ENCODE data around the gene OLA1.

- TF ChIP-seq FOXK1 (CRISPR knock-in tag; IDR thresholded peaks at IDR 0.05) = no peak
- TF ChIP-seq CTCF (IDR thresholded peaks at IDR 0.05) = no peak
- no peak for TF ChIP-seq RELA (CRISPR knock-in tag; IDR thresholded peaks at IDR 0.05; ENCODE audit: borderline replicate concordance)
- TF ChIP-seq, protein P1, sequence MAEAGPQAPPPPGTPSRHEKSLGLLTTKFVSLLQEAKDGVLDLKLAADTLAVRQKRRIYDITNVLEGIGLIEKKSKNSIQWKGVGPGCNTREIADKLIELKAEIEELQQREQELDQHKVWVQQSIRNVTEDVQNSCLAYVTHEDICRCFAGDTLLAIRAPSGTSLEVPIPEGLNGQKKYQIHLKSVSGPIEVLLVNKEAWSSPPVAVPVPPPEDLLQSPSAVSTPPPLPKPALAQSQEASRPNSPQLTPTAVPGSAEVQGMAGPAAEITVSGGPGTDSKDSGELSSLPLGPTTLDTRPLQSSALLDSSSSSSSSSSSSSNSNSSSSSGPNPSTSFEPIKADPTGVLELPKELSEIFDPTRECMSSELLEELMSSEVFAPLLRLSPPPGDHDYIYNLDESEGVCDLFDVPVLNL (CRISPR knock-in tag; IDR thresholded peaks at IDR 0.05; ENCODE audit: borderline replicate concordance, low read depth) = no peak
- TF ChIP-seq AFF4 (CRISPR knock-in tag; IDR thresholded peaks at IDR 0.05; ENCODE audit: borderline replicate concordance) = no peak
- no peak for TF ChIP-seq SP1 (CRISPR knock-in tag; conservative IDR thresholded peaks at IDR 0.05)
- no peak for TF ChIP-seq ZNF512 (CRISPR knock-in tag; IDR thresholded peaks at IDR 0.05; ENCODE audit: borderline replicate concordance)
- TF ChIP-seq, protein P2, sequence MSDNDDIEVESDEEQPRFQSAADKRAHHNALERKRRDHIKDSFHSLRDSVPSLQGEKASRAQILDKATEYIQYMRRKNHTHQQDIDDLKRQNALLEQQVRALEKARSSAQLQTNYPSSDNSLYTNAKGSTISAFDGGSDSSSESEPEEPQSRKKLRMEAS (CRISPR knock-in tag; IDR thresholded peaks at IDR 0.05) = no peak
- no peak for TF ChIP-seq ATF6 (CRISPR knock-in tag; IDR thresholded peaks at IDR 0.05)
- TF ChIP-seq MXD4 (CRISPR knock-in tag; IDR thresholded peaks at IDR 0.05; ENCODE audit: borderline replicate concordance) = no peak
- no peak for TF ChIP-seq FOXP4 (CRISPR knock-in tag; IDR thresholded peaks at IDR 0.05)
- TF ChIP-seq ZNF232 (CRISPR knock-in tag; IDR thresholded peaks at IDR 0.05) = no peak
Measured at GRCh38 chr2:174080672-174081121, 167.6 kb downstream of the OLA1 start.

Data from WTC11 (cell line).